Measurements from ENCODE around the gene KRIT1. TPM values are rescaled to one million over a fixed set of nuclear protein-coding genes. Genes with fewer than 3 reads are reported as not detected.
"Not testable (repeated sequence)": the region's sequence is repeated elsewhere in the genome, so short reads cannot be mapped to it uniquely, and the experiment has no call there.

Gene KRIT1
- total RNA-seq, 1 donor from 2014 or later: 43.0 TPM

DNA sequence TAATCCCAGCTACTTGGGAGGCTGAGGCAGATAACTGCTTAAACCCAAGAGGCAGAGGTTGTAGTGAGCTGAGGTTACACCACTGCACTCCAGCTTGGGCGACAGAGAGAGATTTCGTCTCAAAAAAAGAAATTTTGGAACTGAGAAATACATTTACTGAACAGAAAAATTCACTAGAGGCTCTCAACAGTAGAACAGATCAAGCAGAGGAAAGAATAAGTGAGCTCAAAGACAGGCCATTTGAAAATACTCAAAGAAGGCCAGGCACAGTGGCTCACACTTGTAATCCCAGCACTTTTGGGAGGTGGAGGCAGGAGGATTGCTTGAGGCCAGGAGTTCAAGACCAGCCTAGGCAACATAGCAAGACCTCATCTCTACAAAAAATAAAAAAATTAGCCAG, 76.2 kb downstream of the KRIT1 start:
- DNase-seq (ENCODE audit: low spot score); intact Hi-C loops (cut with micrococcal nuclease); H3K27ac Mint-ChIP-seq; H3K4me1 Mint-ChIP-seq (ENCODE audit: low read depth); H3K36me3 Mint-ChIP-seq (ENCODE audit: low read depth); H3K4me3 Mint-ChIP-seq (ENCODE audit: low read depth); H3K9me3 Mint-ChIP-seq: not testable (repeated sequence)
- peaks cover 30% of the 10 kb centered on the region for H3K27me3 Mint-ChIP-seq (ENCODE audit: low read depth)

DNA sequence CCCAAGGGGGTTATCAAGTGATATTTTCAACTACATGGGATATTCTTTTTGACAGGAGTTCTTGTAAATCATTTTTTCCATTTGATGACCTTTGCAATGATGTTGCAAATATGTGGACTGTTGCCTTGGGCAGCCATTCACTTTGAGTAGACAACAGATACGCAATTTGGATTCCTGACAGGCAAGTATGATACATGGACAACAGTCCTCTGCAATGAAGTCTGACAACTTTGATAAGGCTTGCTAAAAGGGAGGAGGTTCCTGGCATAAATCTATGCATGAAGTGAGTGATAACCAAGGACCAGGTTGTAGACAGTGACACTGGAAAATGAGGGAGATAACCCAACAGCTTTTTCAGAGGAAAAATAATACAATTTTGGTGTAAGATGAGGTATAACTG, 84.4 kb downstream of the KRIT1 start:
- no peak overlapping the region for H3K4me3 Mint-ChIP-seq (ENCODE audit: low read depth)
- intact Hi-C loops (cut with micrococcal nuclease): no loop called here
- peaks cover 4% of the 10 kb centered on the region for H3K4me1 Mint-ChIP-seq (ENCODE audit: low read depth)
- H3K36me3 Mint-ChIP-seq (ENCODE audit: low read depth): no peaks in the 10 kb centered on the region
- no peak overlapping the region for H3K27ac Mint-ChIP-seq
- DNase-seq (ENCODE audit: low spot score): no peak
- H3K9me3 Mint-ChIP-seq: no peaks in the 10 kb centered on the region
- peaks cover 32% of the 10 kb centered on the region for H3K27me3 Mint-ChIP-seq (ENCODE audit: low read depth)

DNA sequence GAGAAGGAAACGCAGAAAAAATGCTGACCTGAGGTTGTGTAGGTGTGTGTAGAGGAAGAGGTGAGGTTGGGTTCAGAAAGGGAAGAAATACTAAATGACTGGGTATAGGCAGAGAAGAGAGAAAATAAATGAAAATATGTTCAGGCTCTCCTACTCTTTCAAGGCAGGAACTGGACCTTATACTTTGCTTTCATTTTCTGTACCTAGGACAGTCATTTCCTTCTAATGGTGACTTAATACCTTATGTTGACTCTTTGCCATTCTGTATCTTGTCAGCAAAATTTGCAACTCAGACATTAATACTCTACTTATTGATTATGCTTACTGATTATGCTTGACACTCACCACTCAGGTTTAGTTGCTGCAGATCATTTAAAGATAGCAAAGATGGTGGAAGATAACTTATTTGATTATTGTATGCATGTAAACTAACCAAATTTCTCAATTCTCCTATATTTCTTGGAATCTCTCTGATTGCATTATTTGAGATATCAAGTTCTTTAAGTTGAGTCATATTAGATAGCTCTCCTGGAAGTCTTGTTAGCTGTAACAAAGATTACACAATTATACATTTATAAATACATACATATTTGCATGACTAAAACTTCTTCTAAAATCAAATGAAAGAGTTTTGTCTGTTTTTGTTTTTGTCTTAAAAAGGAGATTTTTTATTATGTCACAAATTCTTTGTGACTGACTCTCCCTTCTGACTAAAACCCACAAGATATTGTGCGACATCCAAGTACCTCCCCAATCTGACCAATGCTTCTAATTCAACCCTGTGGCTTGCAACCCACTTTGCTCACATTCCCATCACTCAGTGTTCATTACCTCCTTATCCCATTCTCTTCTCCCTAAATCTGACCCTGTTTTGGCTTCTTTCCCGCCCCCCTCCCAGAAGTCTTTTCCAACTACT, 86.8 kb downstream of the KRIT1 start:
- H3K4me1 Mint-ChIP-seq (ENCODE audit: low read depth): peaks cover 4% of the 10 kb centered on the region
- no peak overlapping the region for H3K4me3 Mint-ChIP-seq (ENCODE audit: low read depth)
- H3K9me3 Mint-ChIP-seq: no peaks in the 10 kb centered on the region
- no peak for DNase-seq (ENCODE audit: low spot score)
- H3K36me3 Mint-ChIP-seq (ENCODE audit: low read depth): no peaks in the 10 kb centered on the region
- H3K27me3 Mint-ChIP-seq (ENCODE audit: low read depth): peaks cover 29% of the 10 kb centered on the region
- intact Hi-C loops (cut with micrococcal nuclease): no loop called here
- no peak overlapping the region for H3K27ac Mint-ChIP-seq

DNA sequence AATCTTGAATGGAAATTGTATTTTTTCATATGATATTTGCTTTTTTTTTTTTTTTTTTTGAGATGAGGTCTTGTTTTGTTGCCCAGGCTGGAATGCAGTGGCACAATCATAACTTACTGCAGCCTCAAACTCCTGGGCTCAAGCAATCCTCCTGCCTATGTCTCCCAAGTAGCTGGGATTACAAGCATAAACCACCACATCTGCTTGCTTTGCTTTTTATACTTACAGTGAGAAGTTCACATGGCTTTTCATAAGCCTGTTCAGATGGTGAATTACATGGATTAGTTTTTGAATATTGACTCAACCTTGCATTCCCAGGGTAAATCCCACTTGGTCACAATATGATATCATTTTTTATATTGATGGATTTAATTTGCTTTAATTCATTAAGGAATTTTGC, 88.7 kb downstream of the KRIT1 start:
- DNase-seq (ENCODE audit: low spot score): no peak
- no peak overlapping the region for H3K4me3 Mint-ChIP-seq (ENCODE audit: low read depth)
- H3K4me1 Mint-ChIP-seq (ENCODE audit: low read depth): peaks cover 4% of the 10 kb centered on the region
- H3K36me3 Mint-ChIP-seq (ENCODE audit: low read depth): no peaks in the 10 kb centered on the region
- H3K27ac Mint-ChIP-seq: no peak overlapping the region
- peaks cover 23% of the 10 kb centered on the region for H3K27me3 Mint-ChIP-seq (ENCODE audit: low read depth)
- H3K9me3 Mint-ChIP-seq: no peaks in the 10 kb centered on the region
- intact Hi-C loops (cut with micrococcal nuclease): no loop called here

GRCh38 chr7:92155108-92155739, 90.5 kb downstream of the KRIT1 start:
- Mint-ChIP-seq H3K27ac (no peak overlapping the region), H3K27me3 (ENCODE audit: low read depth) (peaks cover 15% of the 10 kb centered on the region), H3K36me3 (ENCODE audit: low read depth) (no peaks in the 10 kb centered on the region), H3K4me3 (ENCODE audit: low read depth) (no peak overlapping the region), H3K9me3 (no peaks in the 10 kb centered on the region), H3K4me1 (ENCODE audit: low read depth) (peaks cover 4% of the 10 kb centered on the region)
- intact Hi-C loops (cut with micrococcal nuclease): no loop called here
- no peak for DNase-seq (ENCODE audit: low spot score)

DNA sequence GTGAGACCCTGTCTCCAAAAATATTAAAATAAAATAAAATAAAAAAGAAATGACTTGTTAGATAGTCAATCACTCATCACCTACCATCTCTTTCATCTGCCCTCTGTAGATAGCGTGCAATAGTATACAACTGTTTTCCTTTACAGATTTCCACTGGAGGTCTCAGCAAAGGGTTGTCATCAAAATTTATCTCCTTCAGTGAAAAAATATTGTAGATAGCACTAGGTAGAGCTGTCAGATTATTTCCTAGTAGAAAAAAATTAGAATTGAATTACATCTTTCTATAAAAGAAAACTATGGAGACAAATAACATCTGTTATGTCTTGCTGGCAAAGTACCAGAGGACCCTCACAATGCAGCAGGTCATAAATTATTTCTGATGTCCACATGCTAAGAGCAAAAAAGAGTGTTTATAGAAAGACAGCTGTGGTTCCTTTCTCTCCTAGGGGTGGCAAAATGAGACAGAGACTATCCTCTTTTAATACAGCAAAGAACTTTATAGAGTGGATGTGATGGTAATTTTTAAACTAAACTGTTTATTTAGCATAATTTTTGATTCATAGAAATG, 95.2 kb downstream of the KRIT1 start:
- Mint-ChIP-seq H3K27me3 (ENCODE audit: low read depth) (peaks cover 8% of the 10 kb centered on the region), H3K4me3 (ENCODE audit: low read depth) (no peak overlapping the region), H3K36me3 (ENCODE audit: low read depth) (no peaks in the 10 kb centered on the region), H3K27ac (no peak overlapping the region), H3K4me1 (ENCODE audit: low read depth) (no peaks in the 10 kb centered on the region), H3K9me3 (no peaks in the 10 kb centered on the region)
- DNase-seq (ENCODE audit: low spot score): no peak
- intact Hi-C loops (cut with micrococcal nuclease): no loop called here

DNA sequence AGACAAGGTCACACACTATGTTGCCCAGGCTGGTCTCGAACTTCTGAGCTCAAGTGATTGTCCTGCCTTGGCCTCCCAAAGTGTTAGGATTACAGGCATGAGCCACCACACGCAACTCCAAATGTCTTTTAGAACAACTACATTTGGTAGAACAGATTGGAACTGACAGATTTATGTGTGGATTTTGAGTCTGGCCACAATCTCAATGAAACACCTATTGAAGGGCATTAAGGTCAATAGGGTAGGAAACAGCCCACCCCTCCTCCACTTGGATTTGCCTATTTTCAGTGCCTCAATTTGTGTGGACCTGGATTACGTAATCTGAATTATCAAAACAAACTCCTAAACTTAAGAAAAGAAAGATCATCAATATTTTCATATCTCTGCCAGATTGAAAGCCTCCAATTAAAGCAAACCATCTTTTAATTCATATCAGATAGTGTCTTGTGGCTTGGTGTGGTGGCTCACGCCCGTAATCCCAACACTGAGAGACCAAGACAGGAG, 95.9 kb downstream of the KRIT1 start:
- peaks cover 6% of the 10 kb centered on the region for H3K27me3 Mint-ChIP-seq (ENCODE audit: low read depth)
- no peaks in the 10 kb centered on the region for H3K36me3 Mint-ChIP-seq (ENCODE audit: low read depth)
- DNase-seq (ENCODE audit: low spot score): no peak
- no peaks in the 10 kb centered on the region for H3K4me1 Mint-ChIP-seq (ENCODE audit: low read depth)
- H3K4me3 Mint-ChIP-seq (ENCODE audit: low read depth): no peak overlapping the region
- no peak overlapping the region for H3K27ac Mint-ChIP-seq
- no peaks in the 10 kb centered on the region for H3K9me3 Mint-ChIP-seq
- intact Hi-C loops (cut with micrococcal nuclease): no loop called here

Other genes with a start within 250 kb of the KRIT1 start
- gene CYP51A1, start 111.4 kb downstream of the KRIT1 start, total RNA-seq: 133 and 139 TPM in 2 replicates
- 0.09 TPM in 1 of 2 replicates, not detected in the other for gene LRRD1, start 66.8 kb downstream of the KRIT1 start, total RNA-seq
- 50.4 and 55.0 TPM in 2 replicates for gene ANKIB1, start 60 bp upstream of the KRIT1 start, total RNA-seq
- 25.1 and 25.4 TPM in 2 replicates for gene GATAD1, start 201.6 kb upstream of the KRIT1 start, total RNA-seq
- not detected in 2 replicates for gene ERVW-1, start 232.0 kb upstream of the KRIT1 start, total RNA-seq